NCI-H2107 (cell line): ENCODE data around the gene UBE2H.
"Not testable (repeated sequence)": the region's sequence is repeated elsewhere in the genome, so short reads cannot be mapped to it uniquely, and the experiment has no call there.

ENCODE experiments used
- DNase-seq: peaks from one replicate; lab custom pipeline; 2025; lab: John Stamatoyannopoulos, UW

UBE2H gene

DNA sequence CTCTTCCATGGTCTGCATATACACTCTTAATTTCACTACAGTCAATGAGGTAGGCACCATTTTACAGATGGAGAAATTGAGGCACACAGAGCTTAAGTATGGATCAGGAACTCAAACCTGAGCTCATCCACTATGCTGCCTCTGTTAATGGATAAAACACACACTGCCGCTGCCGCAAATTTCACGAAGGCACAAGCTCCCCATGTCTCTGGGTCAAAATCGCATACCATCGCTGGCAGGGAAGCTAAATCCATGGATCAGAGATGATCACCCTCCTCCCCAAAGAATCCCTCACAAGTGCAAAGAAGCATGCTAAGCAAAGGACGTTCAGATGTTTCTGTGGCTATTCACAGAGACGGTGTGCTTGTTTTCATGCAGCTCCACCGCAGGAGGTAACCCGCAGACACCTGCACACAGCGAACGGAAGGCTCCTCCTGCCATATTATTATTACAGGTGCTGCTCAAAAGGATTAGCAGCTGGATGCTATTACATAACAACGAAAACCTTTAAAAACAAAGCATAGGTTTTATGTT is 109.3 kb downstream of the UBE2H start:
- DNase-seq: peak; percentile 91

DNA sequence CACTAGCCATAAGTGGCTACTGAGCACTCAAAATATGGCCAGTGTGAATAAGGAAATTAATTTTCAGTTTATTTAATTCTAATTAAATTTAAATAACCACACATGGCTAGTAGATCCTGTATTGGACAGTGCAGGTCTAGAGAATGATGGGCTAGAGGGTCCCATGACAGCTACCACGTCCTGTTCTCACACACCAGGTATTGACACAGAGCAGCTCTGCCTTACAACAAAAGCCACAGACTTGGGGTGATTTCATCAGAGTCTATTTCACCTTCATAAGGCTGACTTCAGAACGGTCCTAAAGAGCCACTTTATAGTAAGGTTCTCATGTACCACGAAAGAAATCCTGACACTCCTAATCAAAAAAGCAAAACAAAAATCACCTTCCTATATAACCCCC is 111.3 kb downstream of the UBE2H start:
- no peak for DNase-seq

DNA sequence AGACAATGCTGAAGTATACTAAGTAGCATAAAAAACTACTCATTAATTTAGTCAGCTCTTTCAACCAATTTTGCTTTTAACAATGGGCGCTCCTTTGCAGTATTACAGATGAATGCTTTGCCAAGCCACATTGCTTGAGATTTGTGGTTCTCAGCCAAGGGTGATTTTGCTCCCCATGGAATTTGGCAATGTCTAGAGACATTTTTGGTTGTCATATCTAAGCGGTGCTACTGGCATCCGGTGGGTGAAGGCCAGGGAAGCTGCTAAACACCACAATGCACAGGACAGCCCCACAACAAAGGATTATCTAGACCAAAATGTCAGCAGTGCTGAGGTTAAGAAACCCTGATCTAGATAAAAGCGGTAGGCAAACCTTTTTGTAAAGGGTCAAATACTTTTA is 112.0 kb downstream of the UBE2H start:
- DNase-seq: no peak

DNA sequence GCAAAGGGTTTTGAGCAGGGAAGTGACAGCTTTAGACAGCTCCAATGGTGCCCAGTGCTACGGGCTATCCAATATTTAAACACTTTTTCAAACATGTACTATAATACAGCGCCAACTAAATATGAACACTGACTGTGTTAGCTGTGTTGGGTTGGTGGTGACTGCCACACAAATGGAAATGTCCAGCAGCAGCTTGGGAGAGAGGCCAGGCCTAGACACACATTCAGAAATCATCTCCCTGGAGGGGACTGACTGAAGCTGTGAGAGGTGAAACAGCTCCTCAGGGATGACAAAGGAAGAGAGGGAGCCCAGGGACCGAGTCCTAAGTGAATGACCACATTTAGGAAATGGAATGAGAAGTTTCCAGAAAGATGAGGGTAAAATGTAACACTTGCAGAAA is 115.8 kb downstream of the UBE2H start:
- no peak for DNase-seq

DNA sequence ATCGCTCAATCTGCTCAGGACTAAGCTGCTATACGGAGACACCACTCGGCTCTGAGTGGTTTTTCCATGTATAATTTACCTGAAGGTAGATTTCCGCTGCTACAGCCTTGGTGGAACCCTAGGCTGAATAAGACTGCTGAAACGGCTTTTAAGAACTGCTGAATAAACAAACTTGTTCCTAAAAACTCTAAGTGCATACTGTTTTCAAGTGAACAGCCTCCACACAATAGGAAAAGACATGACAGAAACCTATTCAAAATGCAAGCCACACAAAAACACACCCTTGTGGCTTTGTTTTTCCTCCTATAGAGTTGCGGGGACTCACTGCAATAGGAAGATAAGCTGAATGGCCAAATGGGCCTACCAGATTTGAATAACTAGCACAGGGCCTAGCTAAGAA is 117.2 kb downstream of the UBE2H start:
- peak; percentile 55 for DNase-seq

DNA sequence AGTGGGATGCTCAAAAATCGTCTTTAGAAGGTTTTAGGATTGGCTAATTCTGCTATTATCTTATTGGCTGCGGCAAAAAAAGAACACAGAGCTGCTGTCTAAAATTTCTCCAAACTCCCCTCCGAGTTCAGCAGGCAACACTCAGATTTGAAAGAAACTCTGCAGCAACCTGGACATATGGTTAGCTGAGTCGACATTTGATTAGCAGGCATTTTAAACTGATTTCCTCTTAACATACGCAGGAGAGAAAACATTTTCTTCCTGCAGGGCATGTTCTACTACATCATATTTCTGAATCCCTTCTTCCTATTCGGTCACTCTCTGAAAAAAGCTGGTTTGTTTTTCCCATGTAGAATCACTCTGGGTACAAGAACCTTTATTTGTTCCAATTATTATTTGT is 119.4 kb downstream of the UBE2H start:
- DNase-seq: not testable (repeated sequence)

DNA sequence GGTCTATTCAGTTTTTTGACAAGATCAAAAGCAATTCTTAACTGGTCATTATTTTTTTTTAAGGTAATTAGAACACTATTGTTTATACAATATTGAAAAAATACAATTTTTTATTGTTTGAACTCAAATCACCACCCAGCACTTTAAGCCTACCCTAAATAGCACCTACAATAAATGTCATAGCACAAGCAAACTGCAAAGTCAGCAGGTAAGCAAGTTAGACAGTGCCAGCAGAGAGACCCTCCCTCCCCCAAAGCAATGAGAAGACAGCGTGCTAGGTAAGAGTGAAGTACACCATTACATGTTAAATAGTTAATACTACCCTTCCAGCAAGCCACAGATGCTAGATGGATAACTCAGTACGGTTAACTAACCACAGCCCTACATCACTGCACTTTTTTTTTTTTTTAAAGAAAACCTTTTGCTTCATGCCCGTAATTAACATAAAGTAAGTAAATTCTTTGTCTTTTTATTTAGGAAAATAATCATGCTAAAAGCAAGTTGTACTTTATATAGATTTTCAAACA is 120.0 kb downstream of the UBE2H start:
- no peak for DNase-seq

DNA sequence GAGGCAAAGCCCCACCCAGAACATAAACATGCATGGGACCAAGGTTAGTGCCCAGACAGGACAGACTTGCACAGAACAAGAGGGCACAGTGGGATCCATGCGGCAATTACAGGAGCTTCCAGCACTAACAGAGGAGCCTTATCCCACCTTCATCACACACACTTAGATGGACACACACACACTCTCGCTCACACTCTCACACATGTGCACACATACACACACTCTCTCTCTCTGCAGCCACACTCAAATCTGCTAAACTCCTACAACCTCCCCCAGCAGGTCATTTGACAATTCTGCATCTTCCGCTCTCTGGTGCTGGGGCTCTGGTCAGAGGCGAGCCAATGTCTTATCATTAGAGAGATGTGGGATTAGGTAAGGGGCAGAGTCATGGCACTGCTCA is 120.5 kb downstream of the UBE2H start:
- no peak for DNase-seq

DNA sequence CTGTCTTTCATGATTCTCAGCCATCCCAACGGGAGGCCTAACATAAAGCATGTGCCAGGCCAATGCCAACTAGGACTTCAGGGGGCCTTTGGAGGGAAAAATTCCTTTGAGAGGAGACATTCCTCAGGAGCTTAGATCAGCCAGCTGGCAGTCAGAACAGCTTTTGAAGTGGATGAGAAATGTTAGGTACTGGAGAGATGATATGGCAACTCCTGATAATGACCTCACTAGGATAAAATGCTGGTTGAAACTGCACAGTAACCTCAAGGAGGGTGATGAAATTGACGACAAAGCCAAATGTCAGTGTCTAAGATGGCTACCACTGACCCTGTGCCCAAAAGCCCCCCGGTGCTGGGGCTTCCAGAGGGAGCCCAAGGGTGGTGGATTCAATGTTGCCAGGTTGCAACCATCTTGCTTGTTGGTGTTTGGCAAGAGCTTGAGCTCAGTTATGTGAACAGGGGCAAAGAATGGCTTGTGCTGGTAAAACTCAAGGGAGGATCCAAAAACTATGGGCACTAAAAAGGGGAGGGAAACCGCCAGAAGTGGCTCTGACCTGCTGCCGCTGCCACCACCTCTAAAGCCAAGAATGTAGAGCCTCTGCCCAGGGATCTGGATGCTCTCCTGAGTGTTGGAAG is 121.2 kb downstream of the UBE2H start:
- no peak for DNase-seq

DNA sequence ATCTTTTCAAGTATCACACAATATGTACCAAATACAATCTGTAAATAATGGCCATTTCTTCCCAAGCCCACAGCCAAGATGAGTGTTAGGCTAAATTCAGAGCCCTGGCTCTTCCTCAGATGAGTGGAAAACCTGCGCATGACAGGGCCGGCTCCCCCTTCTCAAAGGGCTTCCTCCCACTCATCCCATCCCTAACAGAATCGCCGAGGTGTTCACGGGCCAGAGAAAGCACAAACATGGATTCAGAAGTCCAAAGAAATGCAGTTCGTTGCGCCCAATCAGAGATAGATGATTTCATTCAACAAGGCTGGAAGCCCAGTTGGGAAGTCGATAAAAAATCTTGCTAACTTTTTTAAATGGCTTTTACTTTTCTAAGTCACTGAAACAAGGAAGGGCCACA is 121.8 kb downstream of the UBE2H start:
- no peak for DNase-seq

DNA sequence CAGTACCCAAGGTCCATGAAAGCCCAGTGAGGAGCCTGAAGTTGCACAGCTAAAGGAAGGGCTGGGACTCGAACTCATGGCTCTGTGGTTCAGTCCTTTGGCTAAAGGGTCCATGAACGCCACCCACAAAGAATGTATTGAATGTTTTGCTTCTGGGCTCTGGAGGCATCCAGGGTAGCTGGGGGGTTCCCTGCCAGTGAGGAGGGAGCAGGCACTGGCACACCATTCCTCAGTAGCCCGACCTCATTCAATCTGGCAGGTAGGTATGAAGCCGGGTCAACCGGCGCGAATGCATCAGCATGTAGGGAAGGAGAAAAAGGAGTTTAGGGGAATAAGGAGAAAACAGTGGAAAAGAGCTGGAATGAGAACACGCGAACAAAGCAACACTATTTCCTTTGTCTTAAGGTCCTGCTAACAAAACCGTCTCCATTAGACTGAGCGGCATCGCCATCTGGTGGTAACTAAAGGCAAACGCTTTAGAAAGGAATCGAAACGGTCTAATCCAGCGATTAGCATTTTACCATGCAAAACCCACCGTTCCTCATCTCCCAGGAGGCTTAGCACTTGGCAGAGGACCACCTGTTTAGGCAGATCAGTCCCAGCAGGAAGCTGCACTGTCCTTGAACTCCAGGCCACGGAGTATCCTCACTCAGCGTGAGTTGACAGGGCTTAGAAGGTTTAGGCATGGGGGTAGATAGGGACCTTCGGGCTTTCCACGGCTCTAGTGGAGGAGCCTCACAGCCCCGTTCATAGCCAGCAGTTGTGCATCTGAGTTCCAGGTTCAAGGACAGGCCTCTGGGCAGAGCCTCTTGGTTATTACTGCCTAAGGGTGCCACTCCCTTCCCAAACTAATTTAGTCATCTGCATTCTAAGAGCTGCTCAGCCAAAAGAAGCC is 122.8 kb downstream of the UBE2H start:
- peak; percentile 68 for DNase-seq

DNA sequence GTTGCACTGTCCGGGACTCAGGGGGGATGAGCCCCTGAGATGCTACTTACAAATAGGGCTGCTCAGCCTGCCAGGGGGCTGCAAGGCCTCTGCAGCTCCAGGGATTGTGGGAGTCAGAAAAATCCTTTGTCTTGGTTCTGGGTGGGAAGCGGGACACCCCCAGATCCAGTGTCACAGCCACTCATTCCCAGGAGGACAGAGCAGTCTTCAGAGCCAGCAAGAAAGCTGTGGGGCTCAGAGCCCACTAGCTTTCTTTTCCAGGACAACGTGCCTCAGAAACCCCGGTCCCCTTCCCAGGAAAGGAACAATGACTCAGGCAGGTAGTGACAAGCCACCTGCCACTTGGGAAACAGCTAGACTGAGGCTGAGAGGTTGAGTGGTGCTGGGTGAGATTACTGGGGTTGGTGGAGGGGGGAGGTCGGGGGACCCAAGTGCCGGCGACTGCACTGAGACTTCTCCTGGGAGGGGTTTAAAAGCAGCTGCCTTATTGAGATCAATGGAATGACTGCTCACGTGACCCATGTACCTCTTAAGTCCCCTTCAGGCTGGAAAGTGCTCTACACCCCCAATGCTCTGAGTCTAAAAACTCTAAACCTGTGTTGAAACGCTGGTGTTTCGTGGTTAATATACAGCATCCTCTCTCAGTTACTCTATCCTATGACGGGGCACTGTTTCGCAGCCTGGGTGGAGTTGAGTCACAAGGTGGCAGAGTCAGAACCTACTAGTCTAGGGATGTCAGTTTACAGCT is 123.6 kb downstream of the UBE2H start:
- peak; percentile 68 for DNase-seq

DNA sequence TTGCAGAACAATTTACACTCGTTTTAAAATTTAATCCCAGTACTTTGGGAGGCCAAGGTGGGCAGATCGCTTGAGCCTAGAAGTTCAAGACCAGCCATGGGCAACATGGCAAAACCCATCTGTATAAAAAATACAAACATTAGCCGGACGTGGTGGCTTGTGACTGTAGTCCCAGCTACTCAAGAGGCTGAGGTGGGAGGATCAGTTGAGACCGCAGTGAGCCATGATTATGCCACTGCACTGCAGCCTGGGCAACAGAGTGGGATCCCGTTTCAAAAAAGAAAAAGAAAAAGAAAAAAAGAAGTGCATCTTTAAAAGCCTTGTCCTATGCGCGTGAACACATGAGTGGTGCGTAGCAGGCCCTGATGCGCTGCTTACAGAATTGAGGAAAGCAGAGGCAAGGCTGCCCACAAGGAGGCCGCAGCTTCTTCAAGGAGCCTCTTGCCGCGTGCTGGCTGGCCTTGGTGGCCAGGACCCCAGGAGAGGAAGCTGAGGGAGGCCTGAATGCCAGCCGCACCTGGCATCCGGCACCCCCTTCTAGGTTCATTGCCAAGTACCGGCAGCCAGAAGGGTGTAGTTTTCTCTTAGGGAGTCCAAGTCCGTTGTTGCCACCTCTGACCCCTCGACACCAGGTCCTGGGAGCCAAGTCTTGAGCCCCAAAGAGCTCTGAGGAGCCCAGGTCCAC is 124.5 kb downstream of the UBE2H start:
- no peak for DNase-seq

DNA sequence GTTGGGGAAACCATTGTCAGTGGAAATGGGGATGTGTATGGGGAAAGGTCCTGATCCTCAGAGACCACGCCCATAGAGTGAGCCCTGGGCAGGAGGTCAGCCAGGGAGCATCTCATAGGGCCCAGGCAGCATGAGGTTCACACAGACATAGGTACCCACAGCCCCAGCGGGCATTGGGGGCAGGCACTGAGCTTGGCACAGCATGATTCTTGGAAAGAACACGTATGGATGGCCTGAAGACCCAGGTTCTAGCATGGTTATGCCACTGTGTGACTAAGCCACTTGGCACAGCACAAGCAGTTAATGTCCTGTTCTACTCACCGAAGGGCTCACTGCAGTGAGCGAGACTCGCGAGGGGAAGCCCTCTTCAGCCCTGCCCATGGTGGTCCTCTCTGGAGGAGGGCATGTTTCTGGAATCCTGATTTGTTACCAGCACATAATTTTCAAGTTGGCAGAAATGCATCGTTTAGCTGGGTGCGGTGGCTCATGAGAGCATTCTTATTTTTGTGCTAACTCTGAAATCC is 125.2 kb downstream of the UBE2H start:
- no peak for DNase-seq

DNA sequence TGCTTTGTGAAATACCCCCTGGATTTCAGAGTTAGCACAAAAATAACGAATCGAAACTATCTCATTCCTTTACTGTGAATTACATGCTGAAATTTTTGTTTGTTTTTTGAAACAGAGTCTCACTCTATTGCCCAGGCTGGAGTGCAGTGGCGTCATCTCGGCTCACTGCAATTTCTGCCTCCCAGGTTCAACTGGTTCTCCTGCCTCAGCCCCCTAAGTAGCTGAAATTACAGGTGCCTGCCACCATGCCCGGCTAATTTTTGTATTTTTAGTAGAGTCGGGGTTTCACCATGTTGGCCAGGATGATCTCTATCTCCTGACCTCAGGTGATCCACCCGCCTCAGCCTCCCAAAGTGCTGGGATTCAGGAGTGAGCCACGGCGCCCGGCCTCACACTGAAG is 125.9 kb downstream of the UBE2H start:
- DNase-seq: not testable (repeated sequence)

DNA sequence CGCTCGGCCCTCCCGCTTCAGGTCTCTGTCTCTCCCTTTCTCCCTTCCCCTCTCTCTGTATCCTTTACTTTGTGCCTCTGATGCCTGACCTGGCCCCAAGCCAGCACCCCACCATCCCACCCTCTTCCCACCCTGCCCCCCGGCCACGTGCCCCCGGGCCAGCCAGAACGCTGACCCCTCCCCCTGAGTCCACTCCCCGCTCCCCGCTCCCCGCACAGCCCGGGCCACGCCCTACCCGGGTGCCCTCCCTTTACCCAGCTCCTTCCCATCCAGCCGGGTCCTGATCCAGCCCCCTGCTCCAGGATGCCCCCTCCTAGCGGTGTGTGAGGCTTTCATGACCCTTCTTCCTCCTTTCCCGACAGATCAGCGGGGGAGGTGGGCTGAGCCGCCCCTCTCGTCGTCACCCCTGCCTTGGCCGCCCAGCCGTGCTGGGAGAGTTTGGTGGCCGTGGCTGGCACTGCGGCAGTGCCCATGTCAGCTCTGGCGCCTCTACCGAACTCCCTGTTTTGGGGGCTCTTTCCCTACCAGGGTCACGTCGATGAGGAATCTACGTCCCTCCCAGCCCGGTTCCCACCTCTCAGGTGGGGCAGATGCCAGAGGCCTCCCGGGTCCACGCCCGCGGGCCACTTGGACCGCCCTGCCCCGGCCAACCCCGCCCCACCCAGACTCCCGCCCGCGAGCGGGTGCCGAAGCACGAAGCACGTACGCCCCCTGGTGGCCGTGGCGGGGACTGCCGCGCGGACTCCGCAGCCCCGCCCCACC is 127.4 kb downstream of the UBE2H start:
- DNase-seq: peak; percentile 86

DNA sequence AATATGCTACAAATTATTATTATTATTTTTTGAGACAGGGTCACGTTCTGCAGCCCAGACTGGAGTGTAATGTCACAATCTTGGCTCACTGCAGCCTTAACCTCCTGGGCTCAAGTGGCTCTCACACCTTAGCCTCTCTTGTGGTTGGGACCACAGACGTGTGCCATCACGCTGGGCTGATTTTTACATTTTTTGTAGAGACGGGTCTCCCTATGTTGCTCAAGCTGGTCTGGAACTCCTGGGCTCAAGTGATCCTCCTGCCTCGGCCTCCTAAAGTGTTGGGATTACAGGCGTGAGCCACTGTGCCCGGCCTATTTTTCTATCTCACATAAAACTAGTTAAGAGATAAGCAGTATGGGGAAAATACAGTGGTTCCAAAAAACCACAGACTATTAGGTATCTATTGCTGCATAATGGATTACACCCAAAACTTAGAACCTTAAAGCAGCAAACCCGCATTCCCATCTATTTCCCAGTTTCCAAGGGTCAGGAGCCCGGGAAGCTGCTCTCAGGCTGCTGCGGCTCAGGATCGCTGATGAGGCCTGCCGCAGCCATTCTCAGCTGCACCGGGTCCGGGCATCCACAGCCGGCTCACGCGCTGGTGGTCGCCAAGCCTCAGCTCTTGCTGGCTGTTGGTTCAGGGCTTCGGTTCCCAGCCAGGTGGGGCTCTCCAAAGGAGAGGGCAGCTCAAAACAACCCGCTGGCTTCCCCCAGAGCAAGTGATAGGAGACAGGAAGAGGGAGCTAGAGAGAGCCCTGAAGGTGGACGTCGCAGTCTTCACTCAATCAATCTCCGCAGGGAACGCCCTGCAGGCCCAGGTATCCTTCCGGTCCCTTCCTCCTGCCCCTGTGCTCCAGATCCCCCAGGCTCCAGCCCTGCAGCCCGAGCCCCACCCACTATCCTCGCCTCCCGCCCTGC is 128.2 kb downstream of the UBE2H start:
- DNase-seq: peak; percentile 72

DNA sequence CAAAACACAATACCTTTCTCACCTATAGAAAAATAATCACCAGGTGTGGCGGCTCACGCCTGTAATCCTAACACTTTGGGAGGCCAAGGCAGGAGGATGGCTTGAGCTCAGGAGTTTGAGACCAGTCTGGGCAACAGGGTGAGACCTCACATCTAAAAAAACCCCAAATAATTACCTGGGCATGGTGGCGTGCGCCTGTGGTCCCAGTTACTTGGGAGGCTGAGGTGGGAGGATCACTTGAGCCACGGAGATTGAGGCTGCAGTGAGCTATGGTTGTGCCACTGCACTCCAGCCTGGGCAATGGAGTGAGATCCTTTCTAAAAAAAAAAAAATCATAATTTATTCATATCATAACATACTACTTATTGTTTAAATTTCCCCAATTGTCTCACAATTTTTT is 129.6 kb downstream of the UBE2H start:
- not testable (repeated sequence) for DNase-seq

DNA sequence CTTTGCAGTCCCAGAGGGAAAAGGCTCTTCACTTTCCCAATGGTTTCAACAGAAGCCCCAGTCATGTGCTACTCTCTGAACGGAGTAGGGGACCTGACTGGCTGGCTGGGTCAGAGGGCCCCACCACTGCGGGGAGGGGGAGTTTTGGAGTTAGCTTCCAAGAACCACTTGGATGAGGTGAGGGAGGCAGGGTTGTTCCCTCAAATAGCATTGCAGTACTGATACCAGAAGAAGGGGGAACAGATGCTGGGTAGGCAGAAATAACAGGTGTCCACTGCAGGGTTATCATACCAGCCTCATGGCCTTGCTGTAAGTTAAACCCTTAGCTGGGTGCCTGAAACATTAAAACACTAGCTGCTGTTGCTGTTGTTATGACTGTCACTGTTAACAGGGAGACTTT is 131.3 kb downstream of the UBE2H start:
- no peak for DNase-seq

DNA sequence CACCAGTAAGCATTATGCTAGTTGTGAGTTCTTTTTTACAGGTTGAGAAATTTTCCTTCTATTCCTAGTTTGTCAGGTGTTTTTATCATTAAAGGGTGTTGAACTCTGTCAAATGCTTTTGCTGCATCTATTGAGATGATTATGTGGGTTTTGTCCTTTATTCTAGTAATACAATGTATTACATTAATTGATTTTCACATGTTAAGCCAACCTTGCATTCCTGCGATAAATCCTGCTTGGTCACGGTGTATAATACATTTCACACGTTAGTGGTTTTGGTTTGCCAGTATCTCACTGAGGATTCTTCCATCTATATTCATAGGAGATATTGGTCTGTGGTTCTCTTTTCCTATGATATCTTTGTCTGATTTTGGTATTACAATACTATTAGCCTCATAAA is 136.0 kb downstream of the UBE2H start:
- no peak for DNase-seq
